Measurements from ENCODE around the gene BPHL. TPM values are rescaled to one million over a fixed set of nuclear protein-coding genes. Genes with fewer than 3 reads are reported as not detected.

BPHL gene
- total RNA-seq, 1 donor from 2014 or later = 10.3 TPM

GRCh38 chr6:3140201-3140600 is 21.7 kb downstream of the BPHL start:
- no peaks in the 10 kb centered on the region for H3K27me3 ChIP-seq
- no peak overlapping the region for H3K4me3 ChIP-seq
- intact Hi-C loops (cut with DNase I) = no loop called here
- TF ChIP-seq, protein P1, sequence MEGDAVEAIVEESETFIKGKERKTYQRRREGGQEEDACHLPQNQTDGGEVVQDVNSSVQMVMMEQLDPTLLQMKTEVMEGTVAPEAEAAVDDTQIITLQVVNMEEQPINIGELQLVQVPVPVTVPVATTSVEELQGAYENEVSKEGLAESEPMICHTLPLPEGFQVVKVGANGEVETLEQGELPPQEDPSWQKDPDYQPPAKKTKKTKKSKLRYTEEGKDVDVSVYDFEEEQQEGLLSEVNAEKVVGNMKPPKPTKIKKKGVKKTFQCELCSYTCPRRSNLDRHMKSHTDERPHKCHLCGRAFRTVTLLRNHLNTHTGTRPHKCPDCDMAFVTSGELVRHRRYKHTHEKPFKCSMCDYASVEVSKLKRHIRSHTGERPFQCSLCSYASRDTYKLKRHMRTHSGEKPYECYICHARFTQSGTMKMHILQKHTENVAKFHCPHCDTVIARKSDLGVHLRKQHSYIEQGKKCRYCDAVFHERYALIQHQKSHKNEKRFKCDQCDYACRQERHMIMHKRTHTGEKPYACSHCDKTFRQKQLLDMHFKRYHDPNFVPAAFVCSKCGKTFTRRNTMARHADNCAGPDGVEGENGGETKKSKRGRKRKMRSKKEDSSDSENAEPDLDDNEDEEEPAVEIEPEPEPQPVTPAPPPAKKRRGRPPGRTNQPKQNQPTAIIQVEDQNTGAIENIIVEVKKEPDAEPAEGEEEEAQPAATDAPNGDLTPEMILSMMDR (IDR thresholded peaks at IDR 0.05) = no peak
- no peak for TF ChIP-seq POLR2A (IDR thresholded peaks at IDR 0.05)
- TF ChIP-seq POLR2AphosphoS5 (IDR thresholded peaks at IDR 0.05; ENCODE audit: insufficient read depth in 1 of 2, low read depth in 1 of 2) = no peak
- H3K27ac ChIP-seq = peak overlapping the region; percentile 20
- DNase-seq (ENCODE audit: extremely low spot score in 2 of 2) = no peak
- no peaks in the 10 kb centered on the region for H3K9me3 ChIP-seq
- peaks cover 14% of the 10 kb centered on the region for H3K4me1 ChIP-seq
- H3K36me3 ChIP-seq = peaks cover 0 to 40% of the 10 kb centered on the region in 2 donors

- intact Hi-C loops (cut with DNase I) = no loop called here
- peaks cover 0 to 23% of the 10 kb centered on the region in 2 donors for H3K36me3 ChIP-seq
- H3K27ac ChIP-seq = no peak overlapping the region
- TF ChIP-seq POLR2AphosphoS5 (IDR thresholded peaks at IDR 0.05; ENCODE audit: insufficient read depth in 1 of 2, low read depth in 1 of 2) = no peak
- no peak for DNase-seq (ENCODE audit: extremely low spot score in 2 of 2)
- no peaks in the 10 kb centered on the region for H3K9me3 ChIP-seq
- H3K27me3 ChIP-seq = no peaks in the 10 kb centered on the region
- peaks cover 14% of the 10 kb centered on the region for H3K4me1 ChIP-seq
- no peak overlapping the region for H3K4me3 ChIP-seq
Measured at GRCh38 chr6:3142536-3142935, 24.0 kb downstream of the BPHL start.

GRCh38 chr6:3143158-3143557 is 24.6 kb downstream of the BPHL start:
- Histone ChIP-seq H3K36me3 (peaks cover 0 to 23% of the 10 kb centered on the region in 2 donors), H3K27me3 (no peaks in the 10 kb centered on the region), H3K4me1 (peaks cover 14% of the 10 kb centered on the region), H3K9me3 (no peaks in the 10 kb centered on the region), H3K27ac (no peak overlapping the region), H3K4me3 (no peak overlapping the region)
- TF ChIP-seq, protein P1 (IDR thresholded peaks at IDR 0.05) = no peak
- TF ChIP-seq POLR2AphosphoS5 (IDR thresholded peaks at IDR 0.05; ENCODE audit: insufficient read depth in 1 of 2, low read depth in 1 of 2) (no peak), POLR2A (IDR thresholded peaks at IDR 0.05) (no peak)
- no peak for DNase-seq (ENCODE audit: extremely low spot score in 2 of 2)
- intact Hi-C loops (cut with DNase I) = no loop called here

DNA sequence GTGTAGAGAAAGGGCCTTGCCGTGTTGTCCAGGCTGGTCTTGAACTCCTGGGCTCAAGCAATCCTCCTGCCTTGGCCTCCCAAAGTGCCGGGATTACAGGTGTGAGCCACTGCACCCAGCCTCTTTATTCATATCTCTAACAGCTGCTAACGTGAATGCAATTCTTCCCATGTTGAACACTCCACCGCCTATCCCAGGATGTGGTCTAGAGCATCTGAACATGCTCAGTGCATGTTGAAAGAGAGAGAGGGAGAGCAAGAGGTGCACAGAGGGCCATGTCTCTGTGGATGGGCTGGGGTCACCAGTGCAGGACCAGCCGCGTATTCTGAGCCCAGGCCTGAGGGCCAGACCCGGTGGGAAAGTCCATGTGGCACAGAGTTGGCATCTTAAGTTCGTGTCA is 26.1 kb downstream of the BPHL start:
- intact Hi-C loops (cut with DNase I) = no loop called here
- Histone ChIP-seq H3K9me3 (no peaks in the 10 kb centered on the region), H3K4me1 (peaks cover 2% of the 10 kb centered on the region), H3K36me3 (peaks cover 0 to 23% of the 10 kb centered on the region in 2 donors), H3K4me3 (no peak overlapping the region), H3K27me3 (no peaks in the 10 kb centered on the region), H3K27ac (no peak overlapping the region)
- no peak for DNase-seq (ENCODE audit: extremely low spot score in 2 of 2)
- TF ChIP-seq POLR2A (IDR thresholded peaks at IDR 0.05) (no peak), POLR2AphosphoS5 (IDR thresholded peaks at IDR 0.05; ENCODE audit: insufficient read depth in 1 of 2, low read depth in 1 of 2) (no peak)
- TF ChIP-seq, protein P1 (IDR thresholded peaks at IDR 0.05) = no peak

GRCh38 chr6:3147914-3148757 is 29.6 kb downstream of the BPHL start:
- intact Hi-C loops (cut with DNase I) = no loop called here
- H3K27me3 ChIP-seq = no peaks in the 10 kb centered on the region
- no peak overlapping the region for H3K4me3 ChIP-seq
- no peak overlapping the region for H3K27ac ChIP-seq
- H3K9me3 ChIP-seq = no peaks in the 10 kb centered on the region
- peaks cover 0 to 9% of the 10 kb centered on the region in 2 donors for H3K36me3 ChIP-seq
- DNase-seq (ENCODE audit: extremely low spot score in 2 of 2) = no peak
- TF ChIP-seq, protein P1 (IDR thresholded peaks at IDR 0.05) = no peak
- no peak for TF ChIP-seq POLR2A (IDR thresholded peaks at IDR 0.05)
- TF ChIP-seq POLR2AphosphoS5 (IDR thresholded peaks at IDR 0.05; ENCODE audit: insufficient read depth in 1 of 2, low read depth in 1 of 2) = no peak
- no peaks in the 10 kb centered on the region for H3K4me1 ChIP-seq

All from vagina (tissue), 2 donors.